Umbilical cord (tissue), 2 donors: ENCODE results near the gene COG2. TPM values are rescaled to one million over a fixed set of nuclear protein-coding genes. Genes with fewer than 3 reads are reported as not detected.
"Not testable (repeated sequence)": the region's sequence is repeated elsewhere in the genome, so short reads cannot be mapped to it uniquely, and the experiment has no call there.

Experiments
- DNase-seq: peaks from one replicate; pipeline ENCODE4 v3.0.0-alpha.2; 2015; ENCODE audit warnings: low spot score
- total RNA-seq: library from RNA; depleted of rRNA; stranded (reverse); fragments of >200 nt; gene quantifications from one replicate; pipeline ENCODE4 v1.2.3, GENCODE V29; 2014; ENCODE audit warnings: low replicate concordance; ENCODE audit not compliant: insufficient read depth

Gene COG2
- total RNA-seq, 1 donor from 2014 or later, result 18.8 TPM

- DNase-seq, result no peak
Measured at GRCh38 chr1:230669543-230669942, 27.3 kb downstream of the COG2 start.

GRCh38 chr1:230674581-230674980, 32.3 kb downstream of the COG2 start:
- no peak for DNase-seq

DNA sequence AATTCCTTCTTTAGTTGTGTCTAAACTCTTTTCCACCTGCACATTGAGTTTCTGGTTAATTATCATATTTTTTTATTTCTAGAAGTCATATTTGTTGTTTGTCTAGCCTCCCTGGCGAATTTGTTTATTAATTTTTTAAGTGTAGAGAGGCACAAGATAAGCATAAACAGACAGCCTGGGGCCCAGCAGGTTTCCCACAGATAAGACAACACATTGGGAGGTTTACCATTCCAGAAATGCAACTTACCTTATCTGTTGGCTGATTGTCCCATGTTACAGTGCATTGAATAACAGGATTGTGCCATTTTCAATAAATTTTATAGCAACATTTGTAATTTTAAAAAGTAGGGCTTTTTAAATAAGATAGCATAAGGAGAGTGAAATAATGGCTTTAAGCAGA, 34.9 kb downstream of the COG2 start:
- DNase-seq, result no peak

DNA sequence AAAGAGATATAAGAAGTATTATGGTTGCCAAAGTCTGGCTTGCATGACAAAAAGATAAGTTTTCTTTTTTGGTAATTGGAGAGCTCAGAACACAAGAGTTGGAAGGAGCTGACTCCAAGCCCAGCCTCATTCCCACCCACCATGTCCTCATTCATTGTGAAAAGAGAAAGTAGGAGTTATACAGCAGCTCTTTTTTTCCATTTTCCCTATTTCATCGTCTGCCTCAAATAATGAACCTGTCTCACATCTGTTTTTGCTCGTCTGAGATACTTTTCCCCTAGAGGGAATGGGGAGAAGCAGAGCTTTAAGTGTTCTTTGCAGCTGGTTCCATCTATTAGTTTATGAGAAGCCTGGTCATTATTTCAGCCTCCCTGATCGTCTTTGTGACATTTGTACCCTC, 36.9 kb downstream of the COG2 start:
- DNase-seq, result no peak

DNA sequence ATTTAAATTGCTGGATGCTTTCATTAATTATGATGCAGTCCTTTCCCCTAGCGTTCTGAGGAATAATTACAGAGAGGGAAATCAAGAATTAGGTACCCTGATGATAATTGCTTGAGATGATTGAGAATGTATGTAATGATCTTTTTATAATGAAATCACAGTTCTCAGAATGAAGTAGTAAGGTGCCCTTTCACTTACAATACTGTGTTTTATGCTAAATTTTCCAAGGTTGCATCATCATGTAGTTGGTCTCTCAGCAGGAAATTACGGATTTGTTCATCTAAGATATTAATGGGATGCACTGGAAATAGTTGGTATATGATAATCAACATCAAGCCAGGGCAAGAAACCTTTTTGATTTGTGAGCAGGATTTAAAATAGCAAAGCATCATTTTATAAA, 37.5 kb downstream of the COG2 start:
- no peak for DNase-seq

DNA sequence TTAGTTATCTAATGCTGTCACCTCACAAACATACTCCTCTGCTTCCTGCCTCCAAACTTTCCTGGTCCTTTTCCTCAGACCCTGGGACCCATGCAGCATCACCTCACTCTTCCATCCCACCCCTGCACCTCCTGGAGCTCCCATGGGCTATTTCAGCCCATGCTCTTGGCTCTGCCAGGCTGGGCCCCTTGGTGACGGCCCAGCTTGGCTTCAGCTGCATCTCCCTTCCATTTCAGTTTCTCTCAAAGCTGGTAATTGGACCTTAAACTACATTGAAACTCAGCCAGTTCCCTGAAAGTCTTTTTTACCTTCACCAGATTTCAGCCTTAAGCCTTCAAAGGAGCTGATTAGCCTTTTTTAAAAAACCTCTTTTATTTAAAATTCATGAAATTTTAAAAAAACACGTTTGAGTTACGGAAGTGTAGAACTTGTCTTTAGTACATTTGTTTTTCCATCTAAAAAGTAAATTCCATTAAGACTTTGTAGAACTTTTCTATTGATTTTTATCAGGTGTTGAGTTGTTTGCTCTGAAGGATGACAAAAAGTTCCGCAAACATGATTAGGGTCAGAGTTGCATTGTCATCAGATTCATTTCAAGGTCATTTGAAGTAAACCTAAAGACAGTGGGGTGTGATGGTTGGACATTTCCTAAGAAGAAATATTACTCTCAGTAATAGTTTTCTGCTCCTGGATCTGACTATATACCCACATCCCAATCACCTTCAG, 38.2 kb downstream of the COG2 start:
- no peak for DNase-seq

DNA sequence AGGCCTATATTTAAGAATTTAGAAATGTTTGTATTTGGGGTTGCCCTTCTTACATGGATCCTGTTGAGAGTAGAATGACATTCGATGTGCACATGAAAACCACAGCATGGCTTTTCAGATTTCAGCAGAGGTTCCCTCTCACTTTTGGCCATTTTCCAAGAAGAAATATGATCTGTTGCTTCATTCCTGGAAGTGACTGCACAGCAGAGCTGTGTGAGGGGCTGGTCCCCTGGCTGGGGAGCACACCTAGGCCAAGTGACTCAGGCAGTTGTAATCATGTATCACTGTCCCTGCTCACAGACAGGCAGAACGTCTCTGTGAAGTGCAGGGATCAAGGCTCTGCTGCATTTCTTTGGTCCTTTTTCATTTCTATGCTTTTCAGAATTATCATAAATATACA, 39.3 kb downstream of the COG2 start:
- DNase-seq, result peak; percentile 77

GRCh38 chr1:230682274-230682673, 40.0 kb downstream of the COG2 start:
- no peak for DNase-seq

DNA sequence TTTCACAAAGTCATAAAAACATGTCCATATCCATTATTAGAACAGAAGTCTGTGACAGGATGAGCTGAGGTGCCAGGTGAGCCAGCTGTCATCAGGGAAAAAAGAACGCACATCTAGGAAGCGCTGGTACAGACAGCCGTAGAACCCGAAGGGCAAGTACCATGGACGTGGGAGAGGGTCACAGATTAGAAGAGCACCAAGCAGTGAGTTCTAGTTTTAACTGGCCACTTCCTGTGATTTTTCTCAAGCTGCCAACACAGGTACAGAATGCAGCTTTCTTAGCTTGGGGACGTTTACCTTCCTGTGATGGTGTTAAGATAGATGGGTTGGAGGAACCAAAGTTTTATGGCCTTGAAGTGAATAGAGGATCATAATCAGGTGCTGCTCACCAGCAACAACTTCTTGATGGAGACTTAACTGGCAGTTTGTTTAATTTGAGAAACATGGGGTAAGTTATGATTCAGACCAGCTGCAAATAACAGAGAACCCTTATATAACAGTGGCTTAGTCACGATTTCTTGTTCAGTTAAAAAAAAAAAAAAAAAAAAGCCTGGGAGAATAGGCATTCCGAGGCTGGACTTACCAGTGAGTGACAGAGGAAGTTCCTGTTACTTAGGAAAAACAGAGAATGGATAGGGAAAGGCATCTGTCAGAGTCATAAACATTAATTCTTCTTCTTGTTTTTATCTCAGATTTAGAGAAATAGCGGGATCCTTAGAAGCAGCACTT, 40.8 kb downstream of the COG2 start:
- DNase-seq, result no peak

GRCh38 chr1:230684146-230684545, 41.9 kb downstream of the COG2 start:
- DNase-seq, result no peak

GRCh38 chr1:230684998-230685397, 42.7 kb downstream of the COG2 start:
- DNase-seq, result no peak

DNA sequence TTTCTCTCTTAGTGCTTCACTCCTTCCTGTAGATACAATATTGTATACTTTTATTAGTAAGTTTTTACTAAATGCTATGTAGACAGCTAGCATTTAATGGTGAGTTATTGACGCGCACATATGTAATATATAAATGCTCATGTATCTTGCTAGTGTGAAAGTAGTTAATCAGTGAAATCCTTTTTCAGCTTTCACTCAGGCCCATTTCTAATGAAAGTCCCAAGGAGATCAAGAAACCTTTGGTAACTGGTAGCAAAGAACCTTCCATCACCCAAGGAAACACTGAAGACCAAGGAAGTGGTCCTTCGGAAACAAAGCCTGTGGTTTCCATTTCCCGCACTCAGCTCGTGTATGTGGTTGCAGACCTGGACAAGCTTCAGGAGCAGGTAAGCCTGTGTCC, 44.5 kb downstream of the COG2 start:
- no peak for DNase-seq

- DNase-seq, result no peak
Measured at GRCh38 chr1:230690101-230690500, 47.8 kb downstream of the COG2 start.

DNA sequence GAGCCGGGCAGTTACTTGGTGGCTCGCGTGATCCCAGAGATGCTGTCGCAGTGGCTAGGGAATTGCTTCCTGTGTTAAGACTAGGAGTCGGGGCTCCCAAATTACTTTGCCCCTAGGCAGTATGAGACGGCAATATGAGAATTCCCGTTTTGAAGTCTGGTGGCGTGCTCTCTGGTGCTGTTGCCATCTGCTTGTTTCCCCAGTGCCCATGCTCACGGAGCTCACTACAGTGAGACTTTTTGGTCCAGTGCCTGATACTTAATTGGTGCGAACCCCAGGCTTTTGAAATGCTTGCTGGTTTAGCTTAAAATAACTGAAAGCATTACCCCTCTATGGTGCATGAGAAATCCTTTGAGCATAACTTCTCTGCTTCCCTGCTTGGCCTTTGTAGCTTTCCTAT, 49.3 kb downstream of the COG2 start:
- DNase-seq, result no peak

DNA sequence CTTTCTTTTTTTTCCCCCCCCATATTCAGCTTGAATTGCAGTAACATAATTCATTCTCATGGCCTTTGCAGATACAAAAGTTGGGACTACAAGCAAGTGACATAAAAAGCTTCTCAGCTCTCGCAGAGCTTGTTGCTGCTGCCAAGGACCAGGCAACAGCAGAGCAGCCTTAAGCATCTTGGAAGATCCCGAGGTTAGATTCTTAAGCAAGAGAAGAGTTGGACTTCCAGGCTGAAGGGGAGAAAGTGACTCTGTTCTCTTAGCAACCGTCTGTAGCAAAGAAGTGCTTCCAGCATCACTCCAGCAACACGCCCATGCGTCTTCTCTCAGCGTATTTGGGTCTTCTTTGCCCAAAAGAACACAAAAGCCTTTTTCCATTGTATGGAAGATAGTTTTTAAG, 50.9 kb downstream of the COG2 start:
- no peak for DNase-seq

- DNase-seq, result no peak
Measured at GRCh38 chr1:230693777-230694176, 51.5 kb downstream of the COG2 start.

- DNase-seq, result no peak
Measured at GRCh38 chr1:230694464-230694863, 52.2 kb downstream of the COG2 start.

DNA sequence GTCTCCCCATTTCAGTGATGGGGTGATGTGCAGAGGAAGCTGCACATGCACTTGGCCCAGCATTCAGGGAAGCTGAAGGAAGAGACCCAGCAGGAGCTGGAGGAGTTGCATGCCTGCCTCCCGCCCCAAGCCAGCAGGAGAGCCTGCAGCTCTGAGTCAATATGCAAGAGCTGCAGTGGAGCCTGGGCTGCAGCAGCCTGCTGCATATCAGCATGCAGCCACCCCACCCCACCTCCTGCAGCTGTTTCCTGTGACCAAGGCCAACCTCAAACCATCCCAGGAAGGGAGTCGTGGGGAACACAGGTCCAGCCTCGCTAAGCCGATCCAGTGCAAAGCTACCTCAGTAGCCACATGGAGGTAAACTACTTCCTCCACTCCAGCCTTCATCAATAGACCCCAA, 52.7 kb downstream of the COG2 start:
- no peak for DNase-seq

GRCh38 chr1:230696218-230696617, 53.9 kb downstream of the COG2 start:
- DNase-seq, result no peak

GRCh38 chr1:230696722-230697437, 54.6 kb downstream of the COG2 start:
- peak; percentile 6 for DNase-seq

DNA sequence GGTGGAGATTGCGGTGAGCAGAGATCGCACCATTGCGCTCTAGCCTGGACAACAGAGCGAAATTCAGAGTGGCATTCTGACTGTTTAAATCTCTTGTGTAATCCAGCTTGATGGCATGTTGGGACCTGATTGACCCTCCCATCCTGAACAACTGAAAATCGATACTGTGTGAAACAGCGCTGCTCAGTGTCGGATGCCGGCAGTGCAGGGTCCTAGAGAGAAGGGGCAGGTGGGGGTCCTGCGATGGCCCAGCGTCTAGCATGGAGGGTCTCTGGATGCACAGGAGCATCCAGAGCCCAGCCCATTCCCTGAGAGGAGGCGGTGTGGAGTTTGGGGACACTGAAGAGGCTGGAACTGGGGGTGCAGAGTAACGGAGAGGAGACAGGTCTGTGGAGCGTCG, 55.8 kb downstream of the COG2 start:
- DNase-seq, result no peak

DNA sequence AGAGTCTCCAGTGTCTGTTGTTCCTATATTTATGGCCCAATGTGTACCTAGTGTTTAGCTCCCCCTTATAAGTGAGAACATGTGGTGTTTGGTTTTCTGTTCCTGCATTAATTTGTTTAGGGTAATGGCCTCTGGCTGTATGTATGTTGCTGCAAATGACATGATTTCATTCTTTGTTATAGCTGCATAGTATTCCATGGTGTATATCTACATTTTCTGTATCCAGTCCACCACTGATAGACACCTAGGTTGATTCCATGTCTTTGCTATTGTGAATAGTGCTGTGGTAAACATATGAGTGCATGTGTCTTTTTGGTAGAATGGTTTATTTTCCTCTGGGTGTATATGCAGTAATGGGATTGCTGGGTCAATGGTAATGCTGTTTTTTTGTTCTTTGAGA, 56.7 kb downstream of the COG2 start:
- DNase-seq, result not testable (repeated sequence)

DNA sequence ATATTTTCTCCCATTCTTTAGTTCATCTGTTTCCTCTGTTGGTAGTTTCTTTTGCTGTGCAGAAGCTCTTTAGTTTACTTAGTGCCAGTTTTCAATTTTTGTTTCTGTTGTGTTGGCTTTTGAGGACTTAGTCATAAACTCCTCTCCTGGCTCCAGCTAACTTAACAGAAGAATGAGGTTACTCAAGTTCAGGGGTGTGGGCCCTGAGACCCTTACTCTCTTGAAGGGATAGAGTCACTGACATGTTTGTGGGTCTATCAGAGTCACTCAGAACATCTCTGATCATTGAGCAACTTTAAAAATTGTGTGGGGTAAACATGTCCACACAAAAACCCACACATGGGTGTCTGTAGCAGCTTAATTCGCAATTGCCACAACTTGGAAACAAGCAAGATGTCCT, 57.4 kb downstream of the COG2 start:
- DNase-seq, result no peak
